Measurements from ENCODE around the gene PDIA6.
"Not testable (repeated sequence)": the region's sequence is repeated elsewhere in the genome, so short reads cannot be mapped to it uniquely, and the experiment has no call there.

PDIA6 gene

DNA sequence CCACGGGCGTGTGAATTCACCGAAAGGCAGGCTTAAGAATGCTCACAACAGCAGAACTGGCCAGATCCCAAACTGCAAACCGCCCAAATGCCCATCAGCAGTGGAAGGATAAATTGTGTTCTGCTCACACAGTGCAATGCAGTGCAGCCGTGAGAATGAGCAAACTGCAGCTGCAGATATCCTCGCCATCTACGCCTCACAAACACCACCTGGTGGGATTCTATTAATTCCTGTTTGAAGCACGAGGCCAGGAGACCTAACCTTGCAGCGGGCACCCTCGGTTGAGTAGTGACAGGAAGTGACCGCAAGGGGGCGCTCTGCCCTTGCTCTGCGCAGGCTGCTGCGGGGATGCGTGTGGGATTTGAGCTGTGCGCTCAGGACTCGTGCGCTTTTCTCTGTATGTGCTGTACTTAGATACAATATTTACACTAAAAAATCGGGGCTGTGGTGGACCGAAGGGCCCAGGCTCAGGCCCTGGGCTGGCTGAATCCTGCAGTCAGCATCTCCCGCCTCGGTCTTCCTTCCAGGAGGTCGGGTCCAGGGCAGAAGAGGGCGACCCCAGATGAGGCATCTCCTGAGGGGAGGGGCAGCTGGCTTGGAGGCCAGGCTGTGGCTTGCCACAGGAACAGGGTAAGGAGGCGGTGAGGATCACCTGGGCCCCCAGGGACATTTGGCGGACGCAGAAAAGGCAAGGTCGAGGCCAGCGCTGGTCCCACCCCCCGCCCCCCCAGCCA lies 19.8 kb upstream of the PDIA6 start:
- DNase-seq (ENCODE audit: low read depth in 2 of 2), result peak; percentile 76 to 86

DNA sequence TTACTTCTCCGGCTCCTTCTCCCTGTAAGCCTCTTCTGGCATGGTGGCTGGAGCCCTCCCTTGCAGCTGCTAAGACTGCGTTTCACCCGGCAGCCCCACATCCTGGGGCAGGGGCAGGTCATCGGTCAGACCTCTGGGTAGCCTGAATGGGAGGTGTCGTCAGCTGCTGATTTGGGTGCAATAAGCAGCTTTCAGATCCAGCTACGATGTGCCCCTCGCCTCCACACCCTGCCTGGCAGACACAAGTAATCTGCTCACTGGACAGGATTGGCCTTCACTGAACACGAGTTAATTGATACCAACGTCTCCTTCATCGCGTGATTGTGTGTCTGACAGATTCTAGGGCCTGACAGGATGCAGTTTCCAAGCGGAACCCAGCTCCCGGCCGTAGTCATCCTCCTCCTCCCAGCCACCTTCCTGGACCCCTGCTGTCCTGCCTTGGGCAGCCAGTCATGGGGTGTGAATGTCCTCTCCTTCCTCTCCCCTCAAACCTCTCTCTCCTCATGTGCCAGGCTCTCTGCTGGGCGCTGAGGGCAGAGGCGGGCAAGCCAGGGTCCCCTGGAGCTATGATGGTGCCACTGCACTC lies 18.9 kb upstream of the PDIA6 start:
- DNase-seq (ENCODE audit: low read depth in 2 of 2), result no peak

DNA sequence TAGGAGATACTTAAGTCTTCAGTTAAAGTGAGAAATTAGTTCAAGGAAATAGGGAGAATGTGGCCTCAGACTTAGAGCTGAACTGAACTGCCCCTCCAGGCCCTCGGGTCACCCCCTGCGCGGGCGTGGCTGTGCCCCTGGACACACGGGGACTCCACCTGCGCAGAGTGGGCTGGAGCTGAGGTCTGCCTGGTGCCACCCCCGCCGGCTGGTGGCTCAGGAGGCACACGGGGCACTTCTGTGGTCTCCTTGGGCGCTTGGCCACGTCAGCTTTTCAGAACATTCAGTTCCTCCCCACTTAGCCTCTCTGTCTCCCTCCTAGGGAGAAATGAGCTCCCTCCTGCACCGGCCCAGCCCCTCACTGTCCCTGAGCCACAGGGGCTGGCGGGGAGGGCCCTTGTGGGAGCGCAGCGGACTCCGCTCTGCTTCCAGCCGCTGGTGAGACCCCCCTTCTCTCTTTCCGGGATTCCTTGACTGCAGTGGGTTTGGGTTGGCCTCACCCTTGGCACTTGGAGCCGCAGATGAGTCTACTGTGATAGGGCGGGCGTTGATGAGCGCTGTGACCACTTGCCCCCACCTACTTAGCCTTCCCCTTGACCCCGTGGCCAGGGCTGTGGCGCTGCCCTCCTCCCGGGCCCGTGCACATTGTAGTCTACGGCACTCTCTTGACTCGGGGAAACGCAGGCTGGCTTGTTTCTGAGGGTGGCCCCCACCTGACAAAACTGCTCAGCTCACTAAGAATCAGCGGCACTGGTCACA lies 18.2 kb upstream of the PDIA6 start:
- no peak for DNase-seq (ENCODE audit: low read depth in 2 of 2)

DNA sequence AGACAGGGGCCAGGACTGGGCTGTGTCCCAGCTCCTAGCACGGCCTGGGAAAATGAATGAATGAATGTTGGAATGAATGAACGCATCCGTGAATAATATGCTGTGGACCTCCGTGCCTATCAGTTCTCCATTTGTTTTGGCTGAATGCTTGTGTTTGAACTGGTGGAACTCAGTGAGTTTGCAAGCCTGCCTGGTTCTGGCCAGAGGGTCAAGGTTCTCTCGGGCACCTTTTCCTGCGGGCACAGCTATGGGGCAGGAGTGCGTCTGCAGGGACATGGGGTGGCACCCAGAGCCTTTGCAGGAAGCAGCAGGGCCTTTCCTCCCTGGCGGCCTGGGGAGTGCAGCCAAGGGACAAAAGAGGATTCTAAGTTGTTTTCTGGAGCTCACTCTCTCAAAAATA lies 17.6 kb upstream of the PDIA6 start:
- no peak for DNase-seq (ENCODE audit: low read depth in 2 of 2)

DNA sequence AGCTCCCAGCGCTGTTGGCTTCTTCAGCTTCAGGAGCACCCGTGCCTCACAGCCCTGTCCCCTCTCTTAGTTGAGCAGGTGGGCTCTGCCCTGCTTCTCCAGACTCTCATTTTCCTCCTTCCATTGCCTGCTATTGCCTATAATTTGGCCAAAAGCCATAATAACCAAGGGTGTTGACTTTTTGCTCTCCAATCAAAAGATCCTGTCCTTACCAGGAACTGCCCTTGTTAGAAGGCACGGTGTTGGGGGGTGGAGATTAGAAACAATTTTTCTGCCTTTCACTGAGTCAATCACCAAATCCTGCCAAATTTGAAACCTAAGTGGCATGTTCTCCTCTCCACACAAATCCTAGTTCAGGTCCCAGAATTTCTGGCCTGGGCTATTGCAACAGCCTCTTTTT lies 16.7 kb upstream of the PDIA6 start:
- DNase-seq (ENCODE audit: low read depth in 2 of 2), result no peak

DNA sequence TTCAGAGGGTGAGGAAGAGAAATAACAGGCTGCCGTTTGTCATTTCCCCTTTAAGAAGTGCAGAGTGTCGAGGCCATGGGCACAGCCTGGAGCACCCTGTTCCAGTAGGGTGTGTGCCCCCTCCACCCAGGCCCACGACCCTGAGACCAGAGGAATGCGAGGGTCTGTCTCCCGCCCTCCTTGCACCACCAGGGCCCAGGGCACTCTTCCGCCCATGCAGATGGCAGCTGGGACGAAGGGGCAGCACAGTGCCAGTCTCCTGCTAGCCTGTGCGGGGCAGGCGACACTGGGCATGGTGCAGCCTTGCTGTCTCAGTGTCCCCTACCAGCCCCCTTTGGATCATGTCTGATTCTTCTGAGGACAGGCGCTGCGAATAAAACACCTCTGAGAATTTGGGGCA lies 15.8 kb upstream of the PDIA6 start:
- DNase-seq (ENCODE audit: low read depth in 2 of 2), result no peak

DNA sequence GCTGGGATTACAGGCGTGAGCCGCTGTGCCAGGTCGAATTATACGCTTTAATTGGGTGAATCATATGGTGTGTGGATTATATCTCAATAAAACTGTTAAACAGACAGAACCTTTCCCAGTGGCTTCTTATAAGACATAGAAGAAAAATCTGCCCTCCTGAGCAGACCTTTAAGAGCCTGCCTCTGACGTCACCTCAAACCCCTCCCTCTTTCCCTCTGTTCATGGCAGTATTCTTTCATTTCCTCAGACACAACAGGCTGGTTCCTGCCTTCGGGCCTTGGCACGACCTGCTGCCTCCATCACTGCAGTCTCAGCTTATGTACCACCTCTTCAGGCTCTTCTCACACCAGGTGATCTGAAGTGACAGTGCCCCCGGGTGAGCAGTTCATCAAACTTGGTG lies 14.0 kb upstream of the PDIA6 start:
- DNase-seq (ENCODE audit: low read depth in 2 of 2), result no peak

DNA sequence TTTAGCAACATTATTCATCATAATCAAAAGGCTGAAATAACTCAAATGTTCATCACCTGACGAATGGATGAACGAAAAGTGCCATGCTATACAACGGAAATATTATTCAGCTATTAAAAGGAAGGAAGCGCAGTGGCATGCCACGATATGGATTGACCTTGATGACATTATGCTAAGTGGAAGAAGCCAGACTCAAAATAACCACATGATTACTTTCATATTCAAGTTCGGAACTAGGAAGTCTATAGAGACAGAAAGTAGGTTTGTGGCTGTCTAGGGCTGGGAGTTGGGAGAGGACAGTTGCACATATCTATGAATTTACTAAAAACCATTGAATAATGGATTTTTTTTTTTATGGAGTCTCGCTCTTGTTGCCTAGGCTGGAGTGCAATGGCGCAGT lies 13.4 kb upstream of the PDIA6 start:
- no peak for DNase-seq (ENCODE audit: low read depth in 2 of 2)

DNA sequence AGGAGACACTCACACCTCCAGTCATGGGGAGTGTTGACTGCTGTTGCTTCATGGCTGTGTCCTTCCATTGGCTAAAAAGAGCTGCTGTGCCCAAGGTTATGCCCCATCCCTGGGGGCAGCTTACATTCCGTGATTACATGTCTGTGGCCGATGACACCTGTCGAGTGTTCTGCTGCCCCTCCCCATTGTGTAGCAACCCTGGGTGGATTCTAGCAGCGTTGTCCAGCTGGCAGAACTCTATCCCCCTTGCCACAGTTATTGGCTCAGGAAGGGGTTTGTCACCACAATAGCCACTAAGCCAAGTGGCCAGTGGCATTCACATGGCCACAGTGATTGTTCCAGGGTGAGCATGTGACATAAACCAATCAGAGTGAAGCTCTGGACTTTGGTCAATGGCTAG lies 11.6 kb upstream of the PDIA6 start:
- DNase-seq (ENCODE audit: low read depth in 2 of 2), result no peak

DNA sequence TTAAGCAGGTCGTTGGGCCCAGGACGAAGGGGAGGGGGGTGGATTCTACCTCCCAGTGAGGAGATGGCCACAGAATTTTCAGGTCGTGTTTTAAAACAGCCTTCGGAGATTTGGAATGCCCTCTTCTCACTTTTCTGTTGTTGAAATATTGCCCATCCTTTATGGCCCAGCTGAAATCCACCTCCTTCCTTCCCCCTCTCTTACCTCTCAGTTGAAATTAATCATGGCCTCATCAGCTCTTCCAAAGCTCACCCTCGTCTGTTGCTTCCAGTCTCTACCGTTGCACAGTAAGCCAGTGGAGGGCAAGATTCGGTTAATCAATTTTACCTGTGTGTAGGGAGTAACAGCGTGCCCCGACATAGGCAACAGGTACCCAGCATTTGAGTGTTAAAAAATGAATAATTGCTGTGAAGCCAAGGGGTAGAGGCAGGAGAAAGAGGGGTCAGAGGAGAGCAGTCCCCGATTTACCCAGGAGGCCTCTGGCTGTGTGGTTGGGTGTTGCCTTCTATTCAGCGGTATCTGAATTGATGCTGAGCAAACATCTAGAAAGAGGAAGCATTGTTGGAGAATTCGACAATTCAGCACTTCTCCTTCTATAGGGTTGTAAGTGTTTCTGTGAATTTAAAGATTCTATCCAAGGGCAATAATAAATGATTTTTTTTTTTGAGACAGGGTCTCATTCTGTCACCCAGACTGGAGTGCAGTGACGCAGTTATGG lies 8.6 kb upstream of the PDIA6 start:
- no peak for DNase-seq (ENCODE audit: low read depth in 2 of 2)

DNA sequence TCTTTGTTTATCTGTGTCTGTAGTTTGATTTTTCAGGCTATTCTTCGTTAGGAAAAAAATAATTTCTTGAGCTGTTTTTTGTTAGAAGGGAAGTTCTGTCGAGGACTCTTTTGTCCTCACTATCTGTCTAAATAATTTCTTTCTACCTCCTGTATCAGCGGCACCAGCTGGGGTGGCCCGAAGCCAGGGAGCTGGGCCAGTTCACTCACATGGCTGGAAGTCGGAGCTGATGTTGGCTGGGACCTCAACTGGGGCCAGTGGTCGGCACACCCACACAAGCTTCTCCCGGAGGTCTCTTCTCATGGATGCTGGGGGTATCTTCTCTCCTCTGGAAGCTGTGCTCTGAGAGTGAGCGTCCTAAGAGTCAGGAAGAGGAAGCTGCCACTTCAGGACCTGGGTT lies 8.0 kb upstream of the PDIA6 start:
- DNase-seq (ENCODE audit: low read depth in 2 of 2), result no peak

DNA sequence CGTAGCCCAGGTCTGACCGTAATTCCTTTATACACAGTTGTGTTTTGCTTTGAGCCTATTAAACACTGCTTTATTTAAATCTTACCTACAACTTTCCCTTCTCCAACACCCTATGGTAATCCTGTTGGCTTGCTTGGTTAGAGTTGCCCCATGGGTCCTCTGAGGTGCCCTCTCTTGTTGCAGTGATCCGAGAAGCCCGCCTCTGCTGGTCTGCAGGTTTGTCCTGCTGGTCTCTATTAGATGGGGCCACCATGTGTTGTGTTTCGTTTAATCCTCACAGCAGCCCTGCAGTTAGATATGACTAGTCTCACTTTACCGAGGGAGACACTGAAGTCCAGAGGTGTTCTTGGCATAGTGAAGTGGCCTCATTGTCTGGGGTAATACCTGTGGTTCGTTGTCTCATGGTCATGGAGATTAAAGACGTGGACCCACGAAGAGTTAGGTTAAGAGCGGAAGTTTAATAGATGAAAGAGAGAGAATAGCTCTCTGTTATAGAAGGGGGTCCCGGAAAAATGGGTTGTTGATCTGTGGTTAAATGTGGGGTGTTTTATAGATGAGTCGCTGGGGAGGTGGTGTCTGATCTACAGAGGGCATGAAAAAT lies 7.2 kb upstream of the PDIA6 start:
- no peak for DNase-seq (ENCODE audit: low read depth in 2 of 2)

DNA sequence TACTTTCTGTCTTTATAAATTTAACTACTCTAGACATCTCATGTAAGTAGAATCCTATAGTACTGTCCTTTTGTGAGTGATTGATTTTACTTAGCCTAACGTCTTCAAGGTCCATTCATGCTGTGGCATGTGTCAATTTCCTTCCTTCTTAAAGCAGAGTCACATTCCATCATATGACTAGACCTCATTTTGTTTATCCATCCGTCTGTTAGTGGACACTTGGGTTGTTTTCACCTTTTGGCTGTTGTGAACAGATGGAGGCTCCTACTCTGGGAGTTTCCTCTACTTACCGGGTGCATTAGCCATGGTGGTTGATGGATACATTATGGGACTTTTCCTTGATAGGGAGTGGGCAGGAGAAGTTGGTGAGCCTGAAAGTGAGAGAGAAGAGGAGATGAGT lies 6.4 kb upstream of the PDIA6 start:
- no peak for DNase-seq (ENCODE audit: low read depth in 2 of 2)

DNA sequence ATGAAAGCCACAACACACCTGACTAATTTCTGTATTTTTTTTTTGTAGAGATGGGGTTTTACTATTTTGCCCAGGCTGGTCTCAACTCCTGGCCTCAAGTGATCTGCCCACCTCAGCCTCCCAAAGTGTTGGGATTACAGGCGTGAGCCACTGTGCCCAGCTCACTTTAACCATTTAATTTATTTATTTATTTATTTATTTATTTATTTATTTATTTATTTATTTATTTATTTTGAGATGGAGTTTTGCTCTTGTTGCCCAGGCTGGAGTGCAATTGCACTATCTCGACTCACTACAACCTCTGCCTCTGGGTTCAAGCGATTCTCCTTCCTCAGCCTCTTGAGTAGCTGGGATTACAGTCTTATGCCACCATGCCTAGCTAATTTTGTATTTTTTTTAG lies 5.7 kb upstream of the PDIA6 start:
- DNase-seq (ENCODE audit: low read depth in 2 of 2), result not testable (repeated sequence)

DNA sequence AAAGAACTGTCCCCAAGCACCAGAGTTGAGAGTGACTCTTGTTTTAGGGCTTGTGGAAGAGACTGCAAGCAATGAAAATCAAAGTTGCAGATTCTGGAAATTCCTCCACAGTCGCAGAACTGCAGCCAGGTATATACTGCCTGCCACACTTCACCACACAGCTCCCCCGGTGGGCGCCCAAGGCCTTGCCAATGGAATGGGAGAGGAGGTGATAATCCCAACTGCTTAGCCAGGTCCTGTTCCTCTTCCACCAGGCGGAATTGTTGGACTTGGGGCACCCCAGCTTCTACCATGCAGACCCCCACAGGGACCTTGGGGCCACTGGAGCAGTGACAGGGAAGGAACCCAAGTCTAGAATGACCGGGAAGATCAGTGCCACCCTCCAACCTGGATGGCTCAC lies 4.8 kb upstream of the PDIA6 start:
- no peak for DNase-seq (ENCODE audit: low read depth in 2 of 2)

DNA sequence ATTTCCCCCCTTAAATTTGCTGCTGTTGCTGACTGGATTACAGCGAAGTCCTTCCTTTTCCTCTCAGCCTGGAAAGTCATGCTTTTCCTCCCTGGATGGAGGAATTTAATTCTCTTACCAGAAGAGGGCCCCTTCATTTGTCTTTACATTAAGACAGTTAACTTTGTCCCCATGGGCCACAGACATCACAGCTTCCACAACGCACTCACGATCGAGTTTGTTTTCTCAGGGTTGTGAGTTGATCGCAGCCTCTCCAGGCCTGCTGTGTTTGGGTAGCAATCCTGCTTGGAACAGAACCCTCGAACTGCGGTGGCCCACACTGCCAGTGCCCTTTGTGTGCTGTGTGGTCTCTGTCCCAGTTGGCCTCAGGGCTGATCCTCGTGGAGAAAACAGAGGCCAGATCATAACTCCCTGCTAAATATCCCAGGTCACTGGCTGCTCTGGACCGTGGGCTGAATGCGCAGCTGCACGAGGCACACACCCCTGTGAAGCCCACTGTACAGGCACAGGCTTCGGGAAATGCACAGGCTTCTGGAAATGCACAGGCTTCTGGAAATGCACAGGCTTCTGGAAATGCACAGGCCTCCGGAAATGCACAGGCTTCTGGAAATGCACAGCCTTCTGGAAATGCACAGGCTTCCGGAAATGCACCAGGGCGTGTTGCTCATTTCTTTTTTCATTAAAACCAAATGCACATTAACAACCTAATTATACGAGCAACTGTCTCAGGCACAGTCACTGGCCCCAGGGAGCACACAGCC lies 2.2 kb upstream of the PDIA6 start:
- no peak for DNase-seq (ENCODE audit: low read depth in 2 of 2)

DNA sequence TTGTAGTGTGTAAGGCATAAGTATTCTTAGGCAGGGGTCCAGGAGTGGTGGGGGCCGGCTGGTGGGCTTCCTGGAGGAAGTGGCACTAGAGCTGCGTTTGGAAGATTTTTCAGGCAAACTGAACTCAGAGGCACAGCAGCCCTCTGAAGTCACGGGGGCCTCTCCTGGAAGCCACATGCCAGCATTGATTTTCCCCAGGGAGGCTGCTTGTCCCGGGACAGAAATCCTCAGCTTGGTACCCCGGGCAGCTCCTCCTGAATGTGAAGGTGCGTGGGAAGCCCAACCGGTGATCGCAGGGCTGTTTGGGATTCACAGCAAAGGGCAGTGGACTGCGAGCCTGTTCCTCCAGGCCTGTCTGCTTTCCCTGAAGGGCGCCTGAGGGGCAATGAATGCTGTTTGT lies 1.6 kb upstream of the PDIA6 start:
- no peak for DNase-seq (ENCODE audit: low read depth in 2 of 2)

DNA sequence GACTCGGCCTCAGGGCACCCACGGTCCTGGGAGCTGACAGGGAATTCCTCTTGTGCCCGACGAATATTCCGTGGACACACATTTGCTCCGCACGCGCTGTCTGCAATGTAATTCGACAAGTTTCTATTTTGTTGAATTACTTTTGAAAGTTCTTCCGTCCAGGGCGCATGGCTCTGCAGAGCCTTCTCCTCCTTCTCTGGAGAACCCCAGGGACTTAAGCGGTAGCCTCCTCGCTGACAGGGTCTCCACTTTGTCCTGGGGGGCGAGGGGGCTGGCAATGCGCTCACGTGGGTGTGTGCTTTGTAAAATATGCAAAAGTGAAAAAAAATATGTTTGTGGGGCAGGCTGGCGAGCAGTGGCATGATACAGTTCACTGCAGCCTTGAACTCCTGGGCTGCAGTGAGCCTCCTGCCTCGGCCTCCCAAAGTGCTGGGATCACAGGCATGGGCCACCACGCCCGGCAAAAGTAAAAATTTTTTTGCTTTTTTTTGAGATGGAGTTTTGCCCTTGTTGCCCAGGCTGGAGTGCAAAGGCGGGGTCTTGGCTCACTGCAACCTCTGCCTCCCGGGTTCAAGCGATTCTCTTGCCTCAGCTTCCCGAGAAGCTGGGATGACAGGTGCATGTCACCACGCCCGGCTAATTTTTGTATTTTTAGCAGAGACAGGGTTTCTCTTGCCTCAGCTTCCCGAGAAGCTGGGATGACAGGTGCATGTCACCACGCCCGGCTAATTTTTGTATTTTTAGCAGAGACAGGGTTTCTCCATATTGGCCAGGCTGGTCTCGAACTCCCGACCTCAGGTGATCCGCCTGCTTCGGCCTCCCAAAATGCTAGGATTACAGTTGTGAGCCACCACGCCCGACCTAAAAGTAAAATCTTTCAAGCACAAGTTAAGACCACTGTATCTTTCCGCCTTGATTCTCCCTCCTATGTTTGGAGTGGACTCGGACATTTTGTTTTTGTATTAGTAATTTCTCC lies 866 bp upstream of the PDIA6 start:
- not testable (repeated sequence) for DNase-seq (ENCODE audit: low read depth in 2 of 2)

DNA sequence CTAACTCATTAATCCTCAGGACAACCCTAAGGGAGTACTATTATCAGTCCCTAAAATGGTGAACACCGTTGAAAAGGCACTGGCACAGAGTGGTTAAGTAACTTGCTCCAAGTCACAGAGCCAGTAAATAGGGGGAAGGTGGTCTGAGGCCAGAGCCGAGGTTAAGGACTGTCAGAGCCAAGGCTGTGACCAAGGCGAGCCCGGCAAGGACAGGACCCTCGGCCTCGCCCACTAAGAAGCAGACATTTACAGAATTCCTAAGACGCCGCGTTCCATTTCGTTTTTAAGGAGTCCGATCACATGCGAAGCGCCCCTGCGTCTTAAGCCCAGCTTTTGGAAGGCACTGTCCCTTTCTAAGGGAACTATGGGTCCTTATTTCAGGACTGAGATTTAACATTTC lies 1.1 kb downstream of the PDIA6 start:
- DNase-seq (ENCODE audit: low read depth in 2 of 2), result no peak

Data from stimulated activated CD4-positive, alpha-beta T cell treated with anti-CD3 and anti-CD28 coated beads, Interleukin-4, amount 100 ng/mL, for 48 hours (primary cell).